T-helper 22 cell (primary cell): Measurements from ENCODE around the gene PDE9A.
"Not testable (repeated sequence)": the region's sequence is repeated elsewhere in the genome, so short reads cannot be mapped to it uniquely, and the experiment has no call there.

Experiments used
- DNase-seq: peaks from one replicate; pipeline ENCODE4 v3.0.0-alpha.2; 2020; ENCODE audit warnings: low read depth

The PDE9A gene

DNA sequence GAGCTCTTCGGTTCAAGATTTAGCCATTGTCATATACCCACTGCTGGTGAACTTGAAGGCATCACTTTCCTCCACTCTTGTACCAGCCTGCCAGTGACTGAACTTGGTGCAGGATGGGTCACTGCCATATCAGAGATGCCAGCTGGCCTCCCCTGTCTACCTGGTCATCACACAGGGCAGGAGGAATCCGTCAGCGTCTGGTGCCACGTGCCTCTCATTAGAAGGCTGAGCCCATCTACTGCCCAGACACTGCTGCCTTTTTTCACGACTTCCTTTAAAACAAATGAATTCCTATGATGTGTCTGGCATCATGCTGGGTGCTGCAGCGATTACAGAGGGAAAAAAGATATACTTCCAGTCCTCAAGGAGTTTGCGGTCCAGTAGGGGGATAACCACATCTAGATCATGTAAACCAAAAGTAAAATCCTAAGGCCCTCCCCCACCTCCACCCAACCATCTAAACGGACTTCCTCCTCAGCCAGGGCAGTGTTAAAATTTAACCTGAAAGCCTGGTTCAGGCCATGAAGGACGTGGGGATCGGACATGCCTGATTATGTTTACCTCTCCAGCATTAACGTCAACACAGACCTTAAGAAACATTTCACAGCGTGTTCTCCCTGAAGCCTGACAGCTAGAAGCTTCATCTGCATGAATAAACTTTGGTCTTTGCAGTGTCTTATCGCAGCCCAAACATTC is 29.2 kb upstream of the PDE9A start:
- no peak for DNase-seq

DNA sequence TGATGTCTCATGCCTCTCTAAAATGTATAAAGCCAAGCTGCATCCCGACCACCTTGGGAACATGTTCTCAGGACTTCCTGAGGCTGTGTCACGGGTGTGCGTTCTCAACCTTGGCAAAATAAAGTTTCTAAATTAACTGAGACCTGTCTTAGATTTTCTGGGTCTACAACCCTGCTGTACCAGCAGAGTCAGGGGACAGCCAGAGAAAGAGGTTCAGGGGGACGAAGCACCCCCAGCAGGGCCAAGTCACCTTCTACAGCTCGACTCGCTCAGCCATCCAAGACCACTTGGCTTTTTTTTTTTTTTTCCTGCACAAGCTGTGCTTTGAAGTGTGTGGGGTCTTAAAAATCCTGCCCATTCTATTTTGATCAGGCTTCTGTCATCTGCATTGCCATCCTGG is 28.5 kb upstream of the PDE9A start:
- DNase-seq: no peak

DNA sequence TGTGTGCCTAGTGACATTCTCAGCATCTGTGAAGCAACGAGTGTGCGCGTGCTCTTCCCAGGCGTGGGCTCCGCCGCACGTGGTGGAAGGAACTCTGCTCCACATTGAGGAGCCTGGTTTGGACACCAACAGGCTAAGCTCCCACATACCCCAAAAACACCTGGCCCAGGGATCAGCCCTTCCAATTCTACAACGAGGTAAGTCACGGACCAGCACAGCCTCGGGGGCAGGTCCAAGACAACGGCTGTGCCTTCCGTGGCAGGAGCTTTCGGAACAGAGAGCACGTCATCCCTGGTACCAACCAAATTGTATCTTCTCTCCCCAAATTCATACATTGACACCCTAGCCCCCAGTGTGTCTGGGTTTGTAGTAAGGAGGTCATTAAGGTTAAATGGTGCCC is 27.2 kb upstream of the PDE9A start:
- DNase-seq: no peak

DNA sequence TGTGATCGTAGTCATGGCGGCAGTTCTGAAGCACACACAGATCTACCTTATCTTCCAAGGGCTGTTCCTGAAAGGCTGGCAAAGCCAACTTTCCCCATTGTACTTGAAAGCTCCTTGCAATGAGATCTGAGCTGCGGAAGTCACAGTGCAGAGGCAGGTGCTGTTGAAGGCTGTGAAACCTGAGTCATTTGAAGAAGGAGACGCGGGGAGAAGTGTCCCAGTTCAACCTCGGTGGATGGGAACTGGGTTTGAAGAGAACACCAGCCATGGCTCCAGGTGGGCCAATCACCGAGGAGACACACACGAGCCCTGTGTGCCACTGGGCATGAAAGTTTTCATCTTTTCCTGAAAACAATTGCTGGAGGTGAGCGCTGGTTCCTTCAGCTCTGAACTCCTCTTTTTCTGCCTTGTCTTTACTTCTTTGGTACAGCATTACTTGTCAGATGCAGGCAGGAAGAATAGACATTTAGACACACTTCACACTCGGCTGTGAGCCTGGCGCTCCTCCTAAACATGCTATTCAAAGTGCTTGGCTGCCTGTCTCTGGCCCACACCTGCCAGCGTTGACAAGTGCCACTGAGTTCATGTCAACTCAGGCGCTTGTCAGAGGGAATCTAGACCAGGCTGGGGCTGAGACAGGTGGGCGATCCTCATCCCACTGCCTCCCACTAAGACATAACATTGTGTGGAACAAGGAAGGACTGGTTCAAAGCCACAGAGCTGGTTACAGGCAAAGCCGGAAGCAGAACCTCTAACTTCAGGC is 25.7 kb upstream of the PDE9A start:
- no peak for DNase-seq

DNA sequence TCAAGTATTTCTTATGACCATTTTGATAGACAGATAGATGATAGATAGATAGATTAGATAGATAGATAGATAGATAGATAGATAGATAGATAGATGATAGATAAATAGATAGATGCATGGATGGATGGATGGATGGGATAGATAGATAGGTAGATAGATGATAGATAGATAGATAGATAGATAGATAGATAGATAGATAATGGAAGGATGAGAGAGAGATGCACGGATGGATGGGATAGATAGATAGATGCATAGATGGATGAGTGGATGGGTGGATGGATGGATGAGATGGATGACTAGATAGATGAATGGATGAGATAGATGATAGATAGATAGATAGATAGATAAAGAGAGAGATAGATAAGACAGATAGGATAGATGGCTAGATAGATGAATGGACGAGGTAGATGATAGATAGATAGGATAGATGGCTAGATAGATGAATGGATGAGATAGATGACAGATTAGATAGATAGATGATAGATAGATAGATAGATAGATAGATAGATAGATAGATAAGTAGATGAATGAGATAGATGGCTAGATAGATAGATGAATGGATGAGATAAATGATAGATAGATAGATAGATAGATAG is 24.9 kb upstream of the PDE9A start:
- DNase-seq: not testable (repeated sequence)

DNA sequence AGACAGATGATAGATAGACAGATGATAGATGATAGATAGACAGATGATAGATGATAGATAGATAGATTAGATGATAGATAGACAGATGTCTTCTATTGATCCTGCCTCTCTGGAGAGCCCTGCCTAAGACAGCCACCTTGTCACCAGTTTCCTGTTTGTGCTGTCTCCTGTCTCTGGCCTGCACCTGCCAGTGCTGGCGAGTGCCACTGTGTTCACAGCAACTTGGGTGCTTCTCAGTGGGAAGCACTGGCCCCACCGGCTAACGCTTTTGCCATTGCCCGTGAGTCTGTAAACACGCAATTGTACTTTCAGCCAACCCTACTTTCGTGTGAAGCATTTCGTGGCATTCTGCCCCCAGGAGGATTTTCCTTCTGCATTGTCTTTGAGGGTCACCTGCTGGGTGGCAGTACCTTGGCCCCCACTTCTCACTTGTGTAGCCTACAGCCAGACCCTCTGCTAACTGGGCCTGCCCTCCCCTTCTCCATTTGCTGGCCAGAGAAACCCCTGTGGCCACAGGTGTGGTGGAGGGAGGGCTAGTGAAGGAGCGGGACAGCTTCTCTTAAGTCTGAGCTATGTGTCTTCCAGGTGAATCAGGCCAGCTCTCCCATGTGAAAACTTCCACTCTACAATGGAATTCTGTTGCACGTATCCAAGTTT is 23.4 kb upstream of the PDE9A start:
- DNase-seq: no peak

DNA sequence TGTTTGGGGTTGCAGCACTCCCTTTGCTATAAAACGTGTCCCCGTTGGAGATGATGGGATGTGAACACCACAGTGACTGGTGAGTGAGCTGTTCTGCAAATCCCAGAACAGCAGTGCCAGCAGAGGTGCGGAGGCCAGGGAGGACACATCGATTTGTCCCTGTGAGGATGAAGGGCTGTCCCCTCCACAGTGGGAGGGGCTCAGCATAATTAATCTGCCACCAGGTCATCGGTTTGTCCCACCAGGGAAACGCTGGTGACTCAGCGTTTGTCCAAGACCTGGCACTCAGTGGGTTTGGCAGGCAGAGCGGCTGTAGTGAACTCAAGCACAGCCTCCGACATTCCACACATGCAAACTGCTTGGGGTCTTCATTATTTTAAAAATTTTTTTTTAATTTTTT is 22.8 kb upstream of the PDE9A start:
- DNase-seq: no peak

DNA sequence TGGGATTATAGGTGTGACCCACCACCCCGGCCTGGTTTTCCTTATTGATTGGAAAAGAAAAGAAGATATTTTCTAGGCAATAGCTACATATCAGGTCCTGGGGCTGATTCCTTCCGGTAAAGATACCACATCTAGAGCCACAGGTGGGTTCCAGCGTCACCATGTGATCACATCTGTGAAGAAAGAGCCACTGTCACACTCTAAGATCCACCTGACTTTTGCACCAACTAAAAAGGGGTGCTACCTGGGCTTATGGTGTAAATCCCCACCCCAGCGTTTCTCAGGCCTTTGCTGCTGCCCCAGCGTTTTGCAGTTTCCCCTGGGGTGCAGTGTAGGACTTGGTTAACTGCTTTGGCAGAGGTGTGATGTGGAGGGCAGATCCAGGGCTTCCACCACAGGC is 22.3 kb upstream of the PDE9A start:
- DNase-seq: no peak

DNA sequence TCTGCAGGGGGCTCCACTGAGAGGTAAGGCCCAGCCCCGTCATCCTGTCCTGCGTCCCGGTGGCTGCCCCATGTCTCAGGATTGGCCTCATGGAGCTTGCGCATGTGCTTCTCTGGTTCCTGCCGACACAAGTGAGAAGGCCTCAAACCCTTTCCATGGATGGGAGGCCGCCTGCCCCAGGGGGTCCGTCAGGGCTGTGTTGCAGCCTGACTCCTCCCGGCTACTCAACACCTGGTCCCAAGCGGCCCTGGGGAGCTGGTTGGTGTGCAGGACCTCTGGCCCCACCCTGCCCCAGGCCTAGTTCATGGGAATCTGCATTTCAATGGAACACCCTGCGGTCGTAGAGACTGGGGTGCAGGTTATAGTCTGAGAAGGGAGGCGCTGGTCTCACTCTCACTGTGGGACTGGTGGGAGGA is 21.1 kb upstream of the PDE9A start:
- no peak for DNase-seq

DNA sequence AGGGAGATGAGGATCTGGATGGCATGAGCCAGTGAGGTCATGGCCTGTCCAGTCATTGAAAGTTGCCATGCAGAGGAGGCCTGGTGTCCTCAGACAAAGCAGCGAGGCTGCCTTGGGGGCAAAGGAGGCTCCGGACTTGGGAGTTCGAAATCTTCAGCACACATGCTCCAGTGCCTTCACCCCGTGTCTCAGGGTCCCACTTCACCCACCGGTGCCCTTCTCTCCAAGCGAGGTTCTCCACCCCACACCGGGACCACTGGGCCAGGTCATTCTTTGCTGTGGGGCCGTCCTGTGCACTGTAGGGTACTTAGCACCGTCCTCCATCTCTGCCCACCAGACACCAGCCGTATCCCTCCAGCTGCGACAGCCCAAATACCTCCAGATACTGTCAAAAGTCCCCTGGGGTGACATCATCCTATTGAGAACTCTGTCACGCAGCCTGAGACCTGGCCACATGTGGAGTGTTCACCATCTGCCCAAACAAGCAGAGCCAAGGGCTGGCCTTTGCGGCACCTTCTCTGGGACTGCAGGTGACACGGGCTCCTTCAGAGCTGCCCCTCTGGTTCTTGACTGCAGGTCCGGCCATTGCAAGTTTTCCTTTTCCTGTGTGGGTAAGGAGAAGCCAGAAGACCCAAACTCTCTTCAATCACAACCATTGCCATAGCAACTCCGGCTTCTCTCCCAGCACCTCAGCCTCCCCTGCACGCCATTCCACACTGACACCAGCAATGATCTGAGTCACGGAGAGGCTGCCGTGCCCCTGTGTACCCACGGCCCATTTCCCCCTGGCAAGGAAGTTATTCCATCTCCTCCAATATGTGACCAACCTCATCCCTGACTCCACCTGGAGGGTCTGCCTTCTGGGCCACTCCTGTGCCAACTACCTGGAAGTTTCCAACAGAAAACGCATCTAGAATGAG is 20.4 kb upstream of the PDE9A start:
- DNase-seq: no peak

DNA sequence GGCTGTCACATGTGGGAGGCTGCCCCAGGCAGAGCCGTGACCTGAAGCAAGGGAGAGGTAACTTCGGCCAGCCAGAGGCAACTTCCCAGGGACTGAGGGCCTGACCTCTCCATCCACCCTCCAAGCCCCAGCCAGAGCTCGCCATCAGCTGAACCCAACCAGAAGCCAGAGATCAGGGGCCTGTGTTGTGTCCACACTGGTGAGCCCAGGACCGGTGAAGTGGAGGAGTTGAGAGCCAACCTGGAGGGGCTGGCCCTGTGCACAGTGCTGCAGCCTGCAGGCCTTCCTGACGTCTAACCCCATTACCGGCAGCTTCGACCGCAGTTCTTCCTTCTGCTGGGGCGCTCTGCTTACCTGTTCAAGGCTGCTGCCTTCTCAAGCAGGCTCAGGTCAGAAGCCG is 19.6 kb upstream of the PDE9A start:
- no peak for DNase-seq

DNA sequence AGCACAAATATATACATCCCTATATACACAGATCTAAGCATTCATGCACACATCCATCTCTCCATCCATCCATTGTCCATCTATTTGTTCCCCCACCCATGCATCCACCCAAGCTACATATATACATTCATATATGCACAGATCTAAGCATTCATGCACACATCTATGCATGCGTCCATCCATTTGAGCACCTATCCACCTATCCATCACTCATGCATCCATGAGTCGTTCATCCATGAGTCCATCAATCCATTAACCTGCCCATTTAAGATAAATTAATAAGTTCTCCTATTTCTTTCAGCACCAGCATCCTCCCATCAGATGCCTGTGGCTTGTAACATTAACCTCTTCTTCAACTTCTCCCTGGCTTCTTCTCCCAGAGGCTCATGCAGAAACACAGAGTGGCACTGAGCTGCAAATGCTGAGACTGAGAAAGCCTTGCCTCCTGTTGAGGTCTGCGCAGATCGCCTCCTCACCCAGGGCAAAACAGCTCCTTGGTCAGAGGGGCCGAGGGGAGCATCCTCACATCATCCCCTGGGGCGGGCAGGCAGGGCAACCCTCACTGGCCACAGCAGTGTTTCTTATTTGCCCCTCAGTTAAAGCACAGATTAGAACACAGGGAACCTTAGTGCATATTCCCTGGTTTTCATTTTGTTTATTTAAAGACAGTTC is 17.4 kb upstream of the PDE9A start:
- DNase-seq: no peak

DNA sequence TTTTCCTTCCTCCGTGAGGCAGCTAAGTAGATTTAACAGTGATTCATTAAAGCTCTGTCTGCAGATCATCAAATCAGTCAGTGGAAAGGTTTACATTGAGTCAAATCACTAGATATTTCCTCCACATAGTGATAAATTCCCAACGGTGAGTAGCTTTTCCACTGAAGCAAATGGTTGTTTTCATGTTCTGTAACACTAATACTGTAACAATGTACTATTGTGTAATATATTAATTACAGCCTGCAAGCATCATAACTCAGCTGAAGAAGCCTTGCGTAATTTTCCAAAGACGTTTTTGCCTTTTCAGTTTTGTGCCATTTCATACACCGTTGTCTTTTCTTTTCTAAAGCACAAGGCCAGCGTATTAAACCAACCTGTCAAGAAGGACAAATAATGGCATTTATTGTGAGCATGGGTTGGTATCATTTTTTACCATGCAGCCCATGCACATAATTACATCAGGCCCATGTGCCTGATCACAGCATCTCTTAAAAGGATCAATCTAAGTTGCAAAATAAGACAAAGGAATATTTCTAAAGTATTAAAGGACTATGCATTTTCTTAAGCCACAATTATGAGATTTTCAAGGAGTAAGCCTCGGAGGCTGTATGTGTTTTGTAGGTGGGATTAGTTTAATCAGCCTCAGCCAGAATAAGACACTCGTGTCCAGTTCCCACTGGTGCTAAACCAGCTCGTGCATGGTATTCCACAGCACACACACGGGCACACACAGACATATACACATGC is 16.7 kb upstream of the PDE9A start:
- no peak for DNase-seq

DNA sequence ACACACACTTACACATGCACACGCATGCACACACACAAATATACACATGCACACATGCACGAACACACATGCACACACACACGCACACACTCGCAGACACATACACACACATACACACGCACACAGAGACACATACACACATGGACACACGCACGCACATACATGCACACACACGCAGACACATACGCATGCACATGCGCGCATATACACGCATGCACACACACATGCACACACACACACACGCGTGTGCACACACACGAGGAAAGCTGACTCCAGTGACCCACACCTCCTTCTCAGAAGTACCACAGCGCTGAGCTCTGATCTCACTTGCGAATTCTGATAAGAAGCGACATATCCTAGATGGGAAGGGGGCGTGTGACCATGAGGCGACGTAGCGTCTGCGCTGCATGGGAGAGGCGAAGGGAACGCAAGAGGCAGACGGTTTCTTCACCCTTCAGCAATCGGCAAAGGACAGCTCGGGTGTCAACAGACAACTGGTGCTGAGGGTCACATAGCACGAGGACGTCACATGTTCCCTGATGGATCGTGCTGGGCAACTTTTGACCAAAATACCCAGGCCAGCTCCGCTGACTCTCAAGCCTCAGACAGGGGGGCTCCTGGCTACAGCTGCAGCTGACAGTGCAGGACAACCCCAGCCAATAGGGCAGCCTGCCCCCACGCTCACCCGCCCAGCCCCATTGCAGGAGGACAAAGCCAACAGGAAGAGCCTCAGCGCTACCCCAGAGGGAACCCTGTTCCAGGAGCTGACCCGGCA is 16.0 kb upstream of the PDE9A start:
- no peak for DNase-seq

DNA sequence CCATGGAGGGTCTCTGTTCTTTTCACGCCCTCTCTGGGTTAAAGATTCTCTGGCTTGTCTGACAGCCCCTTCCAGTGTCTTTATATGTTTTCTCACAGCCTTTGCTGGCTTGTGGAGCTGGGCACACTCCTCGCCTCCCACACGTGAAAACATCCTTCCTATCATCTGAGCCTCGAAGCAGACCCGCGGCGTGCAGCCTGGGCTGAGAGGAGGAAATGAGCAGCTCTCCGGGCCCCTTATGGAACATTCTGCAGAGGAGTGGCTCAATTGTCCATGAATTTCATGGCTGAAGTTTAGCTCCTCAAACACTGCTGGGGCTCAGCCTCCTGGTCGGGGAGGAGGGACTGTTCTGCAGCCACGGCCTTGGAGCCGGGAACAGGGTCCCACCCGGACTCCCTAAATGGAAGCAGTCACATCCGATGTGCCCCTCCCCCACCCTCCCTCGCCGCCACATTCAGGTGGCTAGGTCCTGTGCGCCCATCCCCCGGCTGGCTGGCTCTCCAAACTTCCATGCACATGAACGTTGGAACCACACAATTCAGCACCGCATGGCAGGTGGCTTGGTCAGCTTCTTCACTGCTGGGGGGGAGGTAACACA is 15.1 kb upstream of the PDE9A start:
- no peak for DNase-seq

DNA sequence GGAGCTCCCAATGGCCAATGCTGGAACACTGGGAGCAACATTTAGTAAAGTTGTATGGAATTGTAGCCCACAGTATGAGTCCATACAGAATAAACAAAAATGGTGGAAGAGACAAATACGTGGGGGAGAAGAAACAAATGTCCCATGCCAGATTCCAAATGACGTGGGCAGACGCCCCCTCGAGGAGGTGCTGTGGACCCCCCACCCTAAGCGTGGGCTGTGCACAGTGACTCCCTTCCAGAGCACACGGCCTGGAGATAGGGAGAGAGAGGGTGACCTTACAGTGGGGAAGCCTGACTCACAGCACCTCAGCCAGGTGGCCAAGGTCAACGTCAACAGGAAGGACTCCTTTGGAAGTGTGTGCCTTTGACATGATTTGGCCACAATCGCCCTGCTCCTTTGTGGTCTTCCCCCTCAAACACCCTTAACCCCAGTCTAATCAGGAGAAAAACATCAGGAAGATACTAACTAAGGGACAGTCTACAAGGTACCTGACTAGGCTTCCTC is 13.7 kb upstream of the PDE9A start:
- no peak for DNase-seq

DNA sequence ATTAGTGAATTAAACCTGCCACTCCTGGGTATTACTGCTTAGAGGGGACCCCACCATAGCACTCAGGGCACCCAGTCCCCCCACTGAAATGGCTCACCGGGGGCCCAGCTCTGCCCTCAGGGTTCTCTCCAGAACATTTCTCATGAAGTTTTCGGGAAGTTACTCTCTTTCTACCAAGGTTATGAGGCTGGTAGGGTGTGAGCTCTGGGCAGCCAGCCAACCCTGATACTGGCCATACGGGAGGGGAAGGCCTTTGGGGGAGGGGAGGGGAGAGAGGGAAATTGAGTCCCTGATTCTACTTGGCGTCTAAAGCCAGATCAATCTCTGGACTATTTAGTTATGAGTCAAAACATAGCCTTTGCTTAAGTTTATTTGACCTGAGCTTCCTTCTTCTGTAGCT is 12.9 kb upstream of the PDE9A start:
- DNase-seq: no peak

DNA sequence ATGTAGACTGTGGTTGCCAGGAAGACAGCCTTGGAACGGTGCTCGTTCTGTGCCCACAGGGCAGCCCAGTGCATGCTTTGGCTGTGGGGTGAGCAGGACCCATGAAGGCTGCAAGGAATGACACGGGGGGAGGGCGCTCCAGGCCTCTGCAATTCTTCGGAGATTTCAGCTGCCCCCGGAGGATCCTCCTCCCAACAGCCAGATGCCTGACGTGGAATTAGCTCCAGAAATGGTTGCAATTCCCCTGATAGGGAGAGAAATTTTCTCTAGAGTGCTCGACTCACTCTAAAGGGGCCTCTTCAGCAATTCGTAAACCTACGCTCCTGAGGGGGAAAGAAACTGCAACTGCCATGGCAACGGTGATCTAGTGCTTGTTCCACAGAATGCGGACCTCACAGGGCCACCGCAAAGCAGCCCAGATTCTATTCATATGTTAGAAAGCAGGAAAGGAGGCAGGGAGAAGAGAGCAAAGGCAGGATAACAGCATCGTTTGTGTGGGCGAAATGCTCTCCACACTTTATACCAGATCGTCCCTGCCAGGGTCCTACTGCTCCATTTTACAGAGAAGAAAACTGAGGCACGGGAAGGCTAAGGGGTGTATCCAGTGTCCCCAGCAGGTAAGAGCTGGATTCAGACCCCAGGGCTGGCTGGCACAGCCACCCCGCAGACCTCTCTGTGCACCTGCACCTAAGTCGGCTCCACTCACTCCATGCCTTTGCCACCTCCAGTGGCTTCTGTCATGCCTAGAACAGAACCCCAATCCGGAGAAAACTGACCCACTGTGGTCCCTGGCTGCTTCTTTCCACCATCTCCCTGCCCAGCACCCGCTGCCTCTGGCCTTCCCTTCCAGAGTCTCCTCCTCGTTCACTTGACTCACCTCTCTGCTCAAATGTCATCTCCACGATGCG is 11.9 kb upstream of the PDE9A start:
- no peak for DNase-seq
